Measurements from ENCODE around the gene CMSS1. TPM values are rescaled to one million over a fixed set of nuclear protein-coding genes. Genes with fewer than 3 reads are reported as not detected.

CMSS1 gene
- polyA plus RNA-seq, 1 donor from 2014 or later, result 31.8 TPM

DNA sequence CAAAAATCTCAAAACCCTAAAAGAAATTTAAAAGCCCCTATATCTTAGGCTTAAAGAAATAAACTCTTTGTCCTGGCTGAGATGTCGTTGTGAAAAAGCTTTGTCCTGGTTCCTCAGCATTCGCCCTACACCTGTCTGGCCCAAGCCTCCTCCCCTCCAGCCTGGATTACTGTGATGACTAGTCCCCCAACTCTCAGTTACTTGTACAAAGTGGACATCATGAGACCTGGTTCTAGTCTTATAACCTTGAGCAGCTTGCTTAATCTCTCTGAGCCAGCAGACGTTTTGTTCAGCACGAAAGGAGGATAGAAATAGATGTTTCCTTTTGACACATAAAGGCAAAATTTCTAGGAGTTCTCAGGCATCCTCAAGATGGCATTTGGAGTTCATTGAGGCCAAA, 245.0 kb downstream of the CMSS1 start:
- no peaks in the 10 kb centered on the region for H3K27me3 ChIP-seq (ENCODE audit: insufficient read depth, low read depth, low read length)
- H3K36me3 ChIP-seq (ENCODE audit: insufficient read depth, low read length), result no peaks in the 10 kb centered on the region
- TF ChIP-seq POLR2AphosphoS5 (IDR thresholded peaks at IDR 0.05) (no peak), EZH2 (IDR thresholded peaks at IDR 0.05; ENCODE audit: borderline replicate concordance, insufficient read depth, low read length, poor library complexity, severe bottlenecking) (no peak), EP300 (conservative IDR thresholded peaks at IDR 0.05; ENCODE audit: poor library complexity, severe bottlenecking) (no peak), MXI1 (conservative IDR thresholded peaks at IDR 0.05; ENCODE audit: poor library complexity, severe bottlenecking) (no peak), TAF1 (IDR thresholded peaks at IDR 0.05; ENCODE audit: low read depth) (no peak), SMC3 (conservative IDR thresholded peaks at IDR 0.05; ENCODE audit: poor library complexity) (no peak), RAD21 (conservative IDR thresholded peaks at IDR 0.05) (no peak)
- TF ChIP-seq, protein P1, sequence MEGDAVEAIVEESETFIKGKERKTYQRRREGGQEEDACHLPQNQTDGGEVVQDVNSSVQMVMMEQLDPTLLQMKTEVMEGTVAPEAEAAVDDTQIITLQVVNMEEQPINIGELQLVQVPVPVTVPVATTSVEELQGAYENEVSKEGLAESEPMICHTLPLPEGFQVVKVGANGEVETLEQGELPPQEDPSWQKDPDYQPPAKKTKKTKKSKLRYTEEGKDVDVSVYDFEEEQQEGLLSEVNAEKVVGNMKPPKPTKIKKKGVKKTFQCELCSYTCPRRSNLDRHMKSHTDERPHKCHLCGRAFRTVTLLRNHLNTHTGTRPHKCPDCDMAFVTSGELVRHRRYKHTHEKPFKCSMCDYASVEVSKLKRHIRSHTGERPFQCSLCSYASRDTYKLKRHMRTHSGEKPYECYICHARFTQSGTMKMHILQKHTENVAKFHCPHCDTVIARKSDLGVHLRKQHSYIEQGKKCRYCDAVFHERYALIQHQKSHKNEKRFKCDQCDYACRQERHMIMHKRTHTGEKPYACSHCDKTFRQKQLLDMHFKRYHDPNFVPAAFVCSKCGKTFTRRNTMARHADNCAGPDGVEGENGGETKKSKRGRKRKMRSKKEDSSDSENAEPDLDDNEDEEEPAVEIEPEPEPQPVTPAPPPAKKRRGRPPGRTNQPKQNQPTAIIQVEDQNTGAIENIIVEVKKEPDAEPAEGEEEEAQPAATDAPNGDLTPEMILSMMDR (IDR thresholded peaks at IDR 0.05; ENCODE audit: poor library complexity, severe bottlenecking), result no peak
- TF ChIP-seq, protein P2, sequence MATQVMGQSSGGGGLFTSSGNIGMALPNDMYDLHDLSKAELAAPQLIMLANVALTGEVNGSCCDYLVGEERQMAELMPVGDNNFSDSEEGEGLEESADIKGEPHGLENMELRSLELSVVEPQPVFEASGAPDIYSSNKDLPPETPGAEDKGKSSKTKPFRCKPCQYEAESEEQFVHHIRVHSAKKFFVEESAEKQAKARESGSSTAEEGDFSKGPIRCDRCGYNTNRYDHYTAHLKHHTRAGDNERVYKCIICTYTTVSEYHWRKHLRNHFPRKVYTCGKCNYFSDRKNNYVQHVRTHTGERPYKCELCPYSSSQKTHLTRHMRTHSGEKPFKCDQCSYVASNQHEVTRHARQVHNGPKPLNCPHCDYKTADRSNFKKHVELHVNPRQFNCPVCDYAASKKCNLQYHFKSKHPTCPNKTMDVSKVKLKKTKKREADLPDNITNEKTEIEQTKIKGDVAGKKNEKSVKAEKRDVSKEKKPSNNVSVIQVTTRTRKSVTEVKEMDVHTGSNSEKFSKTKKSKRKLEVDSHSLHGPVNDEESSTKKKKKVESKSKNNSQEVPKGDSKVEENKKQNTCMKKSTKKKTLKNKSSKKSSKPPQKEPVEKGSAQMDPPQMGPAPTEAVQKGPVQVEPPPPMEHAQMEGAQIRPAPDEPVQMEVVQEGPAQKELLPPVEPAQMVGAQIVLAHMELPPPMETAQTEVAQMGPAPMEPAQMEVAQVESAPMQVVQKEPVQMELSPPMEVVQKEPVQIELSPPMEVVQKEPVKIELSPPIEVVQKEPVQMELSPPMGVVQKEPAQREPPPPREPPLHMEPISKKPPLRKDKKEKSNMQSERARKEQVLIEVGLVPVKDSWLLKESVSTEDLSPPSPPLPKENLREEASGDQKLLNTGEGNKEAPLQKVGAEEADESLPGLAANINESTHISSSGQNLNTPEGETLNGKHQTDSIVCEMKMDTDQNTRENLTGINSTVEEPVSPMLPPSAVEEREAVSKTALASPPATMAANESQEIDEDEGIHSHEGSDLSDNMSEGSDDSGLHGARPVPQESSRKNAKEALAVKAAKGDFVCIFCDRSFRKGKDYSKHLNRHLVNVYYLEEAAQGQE (IDR thresholded peaks at IDR 0.05; ENCODE audit: borderline replicate concordance), result no peak
- no peaks in the 10 kb centered on the region for H3K79me2 ChIP-seq (replicated peaks; ENCODE audit: insufficient read depth, low read length)
- H3F3A ChIP-seq (ENCODE audit: insufficient read depth, low read length, poor library complexity, severe bottlenecking), result no peaks in the 10 kb centered on the region
- H3K4me2 ChIP-seq (ENCODE audit: low read length), result no peak overlapping the region
- no peak overlapping the region for H2AFZ ChIP-seq (ENCODE audit: low read depth, low read length)
- no peaks in the 10 kb centered on the region for H4K20me1 ChIP-seq (ENCODE audit: insufficient read depth)
- H3K27ac ChIP-seq (ENCODE audit: low read length), result no peak overlapping the region
- H3K9ac ChIP-seq (ENCODE audit: low read length), result no peak overlapping the region
- H3K9me3 ChIP-seq (ENCODE audit: low read length), result no peaks in the 10 kb centered on the region
- H3K4me3 ChIP-seq (ENCODE audit: low read length), result no peak overlapping the region
- no peaks in the 10 kb centered on the region for H3K9me2 ChIP-seq (ENCODE audit: insufficient read depth, low read length)

DNA sequence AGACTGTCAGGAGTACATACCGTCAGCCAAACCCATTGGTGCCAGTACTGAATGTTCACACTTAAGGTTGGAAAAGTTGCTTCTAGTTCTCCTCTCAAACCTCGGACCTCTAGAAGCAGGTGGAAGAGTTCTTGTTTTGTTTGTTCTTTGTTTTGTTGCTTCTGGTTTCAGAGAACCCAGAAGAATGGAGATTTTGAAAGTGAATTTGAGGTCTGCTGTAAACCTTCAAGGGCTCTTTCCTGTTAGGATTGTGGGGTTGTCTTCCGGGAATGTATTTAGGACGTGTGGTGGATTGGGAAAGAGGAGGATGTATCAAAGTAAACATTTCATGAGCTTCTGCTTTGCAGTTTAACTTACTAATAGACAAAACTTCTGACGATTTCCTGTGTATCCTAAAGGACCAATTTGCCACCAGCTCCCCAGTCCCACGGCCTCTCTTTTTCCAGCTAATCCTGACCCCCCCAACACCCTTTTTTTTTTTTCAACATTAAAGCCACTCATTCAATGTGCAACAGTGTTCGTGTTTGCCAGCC, 246.3 kb downstream of the CMSS1 start:
- Histone ChIP-seq H2AFZ (ENCODE audit: low read depth, low read length) (no peak overlapping the region), H3K4me2 (ENCODE audit: low read length) (no peak overlapping the region)
- TF ChIP-seq, protein P2 (IDR thresholded peaks at IDR 0.05; ENCODE audit: borderline replicate concordance), result no peak
- no peak for TF ChIP-seq MXI1 (conservative IDR thresholded peaks at IDR 0.05; ENCODE audit: poor library complexity, severe bottlenecking)
- no peak for TF ChIP-seq TAF1 (IDR thresholded peaks at IDR 0.05; ENCODE audit: low read depth)
- no peak for TF ChIP-seq RAD21 (conservative IDR thresholded peaks at IDR 0.05)
- no peak for TF ChIP-seq EZH2 (IDR thresholded peaks at IDR 0.05; ENCODE audit: borderline replicate concordance, insufficient read depth, low read length, poor library complexity, severe bottlenecking)
- TF ChIP-seq EP300 (conservative IDR thresholded peaks at IDR 0.05; ENCODE audit: poor library complexity, severe bottlenecking), result no peak
- no peak for TF ChIP-seq SMC3 (conservative IDR thresholded peaks at IDR 0.05; ENCODE audit: poor library complexity)
- TF ChIP-seq, protein P1 (IDR thresholded peaks at IDR 0.05; ENCODE audit: poor library complexity, severe bottlenecking), result no peak
- TF ChIP-seq POLR2AphosphoS5 (IDR thresholded peaks at IDR 0.05), result no peak

More for the DNA sequence above, 246.3 kb downstream of the CMSS1 start:
- Histone ChIP-seq H3K27me3 (ENCODE audit: insufficient read depth, low read depth, low read length) (no peaks in the 10 kb centered on the region), H3K79me2 (replicated peaks; ENCODE audit: insufficient read depth, low read length) (no peaks in the 10 kb centered on the region), H3K9me2 (ENCODE audit: insufficient read depth, low read length) (no peaks in the 10 kb centered on the region), H3K9me3 (ENCODE audit: low read length) (no peaks in the 10 kb centered on the region), H3K9ac (ENCODE audit: low read length) (no peak overlapping the region), H3K36me3 (ENCODE audit: insufficient read depth, low read length) (no peaks in the 10 kb centered on the region), H3K27ac (ENCODE audit: low read length) (no peak overlapping the region), H3F3A (ENCODE audit: insufficient read depth, low read length, poor library complexity, severe bottlenecking) (no peaks in the 10 kb centered on the region), H3K4me3 (ENCODE audit: low read length) (no peak overlapping the region), H4K20me1 (ENCODE audit: insufficient read depth) (no peaks in the 10 kb centered on the region)
